Parathyroid adenoma (tissue), 2 donors: ENCODE measurements around the gene SMARCA4.

Experiments
- H2AFZ ChIP-seq: fragments of 300-600 bp; sonication (generic); one replicate; pipeline ENCODE4 v1.7.0; 2017; ENCODE audit warnings: antibody characterized with exemption, mild to moderate bottlenecking
- H3K27ac ChIP-seq: fragments of 300-600 bp; sonication (generic); one replicate; pipeline ENCODE4 v1.7.0; 2017
- H3K27me3 ChIP-seq: fragments of 300-600 bp; sonication (generic); one replicate; pipeline ENCODE4 v1.7.0; 2017; ENCODE audit warnings: low read length; ENCODE audit not compliant: control insufficient read depth, insufficient read depth
- H3K36me3 ChIP-seq: fragments of 300-600 bp; sonication (generic); one replicate; pipeline ENCODE4 v1.7.0; 2017; ENCODE audit warnings: low read length; ENCODE audit not compliant: control insufficient read depth, insufficient read depth
- H3K4me1 ChIP-seq: fragments of 300-600 bp; sonication (generic); one replicate; pipeline ENCODE4 v1.7.0; 2017; ENCODE audit warnings: control low read depth
- H3K4me2 ChIP-seq: fragments of 300-600 bp; sonication (generic); one replicate; pipeline ENCODE4 v1.7.0; 2017; ENCODE audit warnings: low read length
- H3K4me3 ChIP-seq: fragments of 300-600 bp; sonication (generic); one replicate; pipeline ENCODE4 v1.7.0; 2017; ENCODE audit warnings: low read depth, low read length
- H3K79me2 ChIP-seq: fragments of 300-600 bp; sonication (generic); one replicate; pipeline ENCODE4 v1.7.0; 2017; ENCODE audit warnings: control low read depth
- H3K9ac ChIP-seq: fragments of 300-600 bp; sonication (generic); one replicate; pipeline ENCODE4 v1.7.0; 2017; ENCODE audit warnings: mild to moderate bottlenecking
- H3K9me3 ChIP-seq: fragments of 300-600 bp; sonication (generic); one replicate; pipeline ENCODE4 v1.7.0; 2017; ENCODE audit warnings: low read length; ENCODE audit not compliant: control insufficient read depth
- TF ChIP-seq, protein P1 (sequence below): fragments of 300-600 bp; sonication (generic); IDR thresholded peaks from one replicate; pipeline ENCODE4 v1.7.0; 2017; ENCODE audit warnings: antibody characterized with exemption, mild to moderate bottlenecking
- donor health status: primary hyperparathyroidism.

The SMARCA4 gene

DNA sequence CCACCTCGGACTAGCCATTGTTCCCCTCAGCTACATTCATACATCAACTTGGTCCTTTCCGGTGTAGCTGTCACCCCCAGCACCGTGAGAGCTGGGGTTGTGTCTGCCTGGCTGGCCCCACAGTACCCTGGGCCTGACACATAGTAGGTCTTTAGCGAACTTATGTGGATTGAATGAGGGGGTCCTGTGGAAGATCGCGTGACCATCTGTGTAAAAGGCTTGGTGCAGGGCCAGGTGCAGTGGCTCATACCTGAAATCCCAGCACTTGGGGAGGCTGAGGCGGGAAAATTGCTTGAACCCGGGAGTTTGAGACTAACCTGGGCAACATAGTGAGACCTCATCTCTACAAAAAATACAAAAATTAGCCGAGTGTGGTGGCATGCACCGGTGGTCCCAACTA lies 2.0 kb downstream of the SMARCA4 start:
- H3K27ac ChIP-seq = no peak overlapping the region
- H3K9me3 ChIP-seq = no peaks in the 10 kb centered on the region
- peaks cover 8% of the 10 kb centered on the region for H3K4me1 ChIP-seq

DNA sequence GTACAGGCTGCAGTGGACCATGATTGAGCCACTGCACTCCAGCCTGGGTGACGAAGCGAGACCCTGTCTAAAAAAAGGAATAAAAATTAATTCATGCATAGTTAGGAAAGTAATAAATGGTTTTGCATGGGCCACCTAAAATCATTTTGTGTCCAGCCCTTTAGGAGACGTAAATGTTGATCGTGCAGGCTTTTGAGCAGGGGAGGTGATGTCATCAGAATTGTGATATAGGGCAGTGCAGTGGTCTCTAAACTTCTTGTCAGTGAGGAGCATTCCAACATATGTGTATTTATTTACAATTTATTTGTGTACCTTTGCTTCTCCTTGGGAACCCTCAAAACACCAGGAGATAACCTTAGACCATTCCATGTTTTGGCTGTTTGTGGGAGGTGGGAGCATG lies 3.0 kb downstream of the SMARCA4 start:
- Histone ChIP-seq H3K9ac (no peak overlapping the region), H3K27ac (no peak overlapping the region), H3K4me3 (no peak overlapping the region), H3K9me3 (no peaks in the 10 kb centered on the region), H3K27me3 (no peaks in the 10 kb centered on the region), H3K36me3 (no peaks in the 10 kb centered on the region), H2AFZ (no peak overlapping the region), H3K4me2 (peak overlapping the region; percentile 35), H3K4me1 (peaks cover 17% of the 10 kb centered on the region), H3K79me2 (peaks cover 56% of the 10 kb centered on the region)
- TF ChIP-seq, protein P1, sequence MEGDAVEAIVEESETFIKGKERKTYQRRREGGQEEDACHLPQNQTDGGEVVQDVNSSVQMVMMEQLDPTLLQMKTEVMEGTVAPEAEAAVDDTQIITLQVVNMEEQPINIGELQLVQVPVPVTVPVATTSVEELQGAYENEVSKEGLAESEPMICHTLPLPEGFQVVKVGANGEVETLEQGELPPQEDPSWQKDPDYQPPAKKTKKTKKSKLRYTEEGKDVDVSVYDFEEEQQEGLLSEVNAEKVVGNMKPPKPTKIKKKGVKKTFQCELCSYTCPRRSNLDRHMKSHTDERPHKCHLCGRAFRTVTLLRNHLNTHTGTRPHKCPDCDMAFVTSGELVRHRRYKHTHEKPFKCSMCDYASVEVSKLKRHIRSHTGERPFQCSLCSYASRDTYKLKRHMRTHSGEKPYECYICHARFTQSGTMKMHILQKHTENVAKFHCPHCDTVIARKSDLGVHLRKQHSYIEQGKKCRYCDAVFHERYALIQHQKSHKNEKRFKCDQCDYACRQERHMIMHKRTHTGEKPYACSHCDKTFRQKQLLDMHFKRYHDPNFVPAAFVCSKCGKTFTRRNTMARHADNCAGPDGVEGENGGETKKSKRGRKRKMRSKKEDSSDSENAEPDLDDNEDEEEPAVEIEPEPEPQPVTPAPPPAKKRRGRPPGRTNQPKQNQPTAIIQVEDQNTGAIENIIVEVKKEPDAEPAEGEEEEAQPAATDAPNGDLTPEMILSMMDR = no peak

More for the DNA sequence above, 2.0 kb downstream of the SMARCA4 start:
- TF ChIP-seq, protein P1 = no peak
- no peaks in the 10 kb centered on the region for H3K27me3 ChIP-seq
- H3K4me2 ChIP-seq = no peak overlapping the region
- H2AFZ ChIP-seq = no peak overlapping the region
- H3K9ac ChIP-seq = no peak overlapping the region
- H3K36me3 ChIP-seq = no peaks in the 10 kb centered on the region
- H3K4me3 ChIP-seq = no peak overlapping the region
- peaks cover 46% of the 10 kb centered on the region for H3K79me2 ChIP-seq

DNA sequence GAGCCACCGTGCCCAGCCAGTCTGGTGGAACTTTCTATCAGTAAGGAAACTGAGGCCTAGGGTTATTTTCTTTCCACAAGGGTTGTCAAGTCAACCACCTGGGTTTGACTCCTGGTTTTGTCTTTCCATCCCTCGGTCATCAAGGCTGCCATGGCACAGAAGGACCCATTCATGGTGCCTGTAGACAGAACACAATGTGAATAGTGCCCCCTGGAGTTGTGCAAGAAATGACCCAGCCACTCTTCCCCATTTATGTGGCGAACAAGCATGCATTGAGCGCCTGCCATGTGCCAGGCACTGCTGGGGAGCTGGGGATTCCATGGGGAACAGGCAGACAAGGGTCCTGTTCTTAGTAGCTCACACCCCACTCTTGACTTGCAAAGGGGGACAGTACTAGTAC lies 4.1 kb downstream of the SMARCA4 start:
- Histone ChIP-seq H3K9ac (no peak overlapping the region), H3K36me3 (no peaks in the 10 kb centered on the region), H3K4me2 (no peak overlapping the region), H3K4me3 (no peak overlapping the region), H3K27ac (no peak overlapping the region), H3K9me3 (no peaks in the 10 kb centered on the region), H3K27me3 (no peaks in the 10 kb centered on the region), H3K79me2 (peaks cover 61% of the 10 kb centered on the region), H2AFZ (no peak overlapping the region), H3K4me1 (peaks cover 20% of the 10 kb centered on the region)
- TF ChIP-seq, protein P1 = no peak

DNA sequence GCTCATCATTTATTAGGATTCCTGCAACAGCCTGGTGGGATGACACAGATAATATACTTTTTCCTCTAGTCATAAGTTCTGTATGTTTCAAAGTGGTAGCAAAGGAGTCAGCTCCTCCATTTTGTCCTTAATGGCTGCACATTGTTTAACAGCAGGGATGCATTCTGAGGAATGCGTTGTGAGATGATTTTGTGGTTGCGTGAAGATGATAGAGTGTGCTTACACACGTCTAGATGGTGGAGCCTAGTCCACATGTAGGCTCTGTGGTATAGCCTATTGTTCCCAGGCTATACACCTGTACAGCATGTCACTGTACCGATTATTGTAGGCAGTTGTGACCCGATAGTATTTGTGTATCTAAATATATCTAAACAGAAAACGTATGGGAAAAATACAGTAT lies 4.6 kb downstream of the SMARCA4 start:
- Histone ChIP-seq H3K27ac (no peak overlapping the region), H3K9ac (no peak overlapping the region)
- TF ChIP-seq, protein P1 = no peak

DNA sequence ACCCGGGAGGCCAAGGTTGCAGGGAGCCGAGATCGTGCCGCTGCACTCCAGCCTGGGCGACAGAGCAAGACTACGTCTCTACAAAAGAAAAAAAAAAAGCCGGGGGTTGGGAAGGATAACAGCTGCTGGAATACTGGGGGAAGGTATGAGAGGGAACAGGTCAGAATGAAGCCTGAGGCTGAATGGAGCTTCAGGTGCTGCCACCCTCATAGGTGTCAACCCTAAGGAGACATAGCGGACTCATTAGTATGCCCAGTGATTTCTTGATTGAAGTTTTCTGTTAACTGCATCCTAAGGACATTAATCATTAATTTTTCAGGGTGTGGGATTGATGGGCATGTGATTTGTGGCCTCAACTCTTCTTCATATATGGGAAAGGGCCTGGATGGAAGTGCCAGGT lies 6.0 kb downstream of the SMARCA4 start:
- no peak overlapping the region for H3K4me3 ChIP-seq
- TF ChIP-seq, protein P1 = no peak
- no peak overlapping the region for H2AFZ ChIP-seq
- no peak overlapping the region for H3K9ac ChIP-seq
- no peak overlapping the region for H3K27ac ChIP-seq
- H3K27me3 ChIP-seq = no peaks in the 10 kb centered on the region
- H3K4me2 ChIP-seq = no peak overlapping the region
- peaks cover 20% of the 10 kb centered on the region for H3K4me1 ChIP-seq
- H3K36me3 ChIP-seq = no peaks in the 10 kb centered on the region
- no peaks in the 10 kb centered on the region for H3K9me3 ChIP-seq
- peaks cover 56% of the 10 kb centered on the region for H3K79me2 ChIP-seq

More for the DNA sequence above, 4.6 kb downstream of the SMARCA4 start:
- no peak overlapping the region for H2AFZ ChIP-seq
- H3K79me2 ChIP-seq = peaks cover 60% of the 10 kb centered on the region
- no peaks in the 10 kb centered on the region for H3K27me3 ChIP-seq
- H3K4me1 ChIP-seq = peaks cover 20% of the 10 kb centered on the region
- no peaks in the 10 kb centered on the region for H3K9me3 ChIP-seq
- H3K36me3 ChIP-seq = no peaks in the 10 kb centered on the region
- no peak overlapping the region for H3K4me3 ChIP-seq
- no peak overlapping the region for H3K4me2 ChIP-seq
